ENCODE data around the gene GAA.
A peak's percentile ranks its signal among the peaks of the same experiment; 100 is the strongest.

DNA sequence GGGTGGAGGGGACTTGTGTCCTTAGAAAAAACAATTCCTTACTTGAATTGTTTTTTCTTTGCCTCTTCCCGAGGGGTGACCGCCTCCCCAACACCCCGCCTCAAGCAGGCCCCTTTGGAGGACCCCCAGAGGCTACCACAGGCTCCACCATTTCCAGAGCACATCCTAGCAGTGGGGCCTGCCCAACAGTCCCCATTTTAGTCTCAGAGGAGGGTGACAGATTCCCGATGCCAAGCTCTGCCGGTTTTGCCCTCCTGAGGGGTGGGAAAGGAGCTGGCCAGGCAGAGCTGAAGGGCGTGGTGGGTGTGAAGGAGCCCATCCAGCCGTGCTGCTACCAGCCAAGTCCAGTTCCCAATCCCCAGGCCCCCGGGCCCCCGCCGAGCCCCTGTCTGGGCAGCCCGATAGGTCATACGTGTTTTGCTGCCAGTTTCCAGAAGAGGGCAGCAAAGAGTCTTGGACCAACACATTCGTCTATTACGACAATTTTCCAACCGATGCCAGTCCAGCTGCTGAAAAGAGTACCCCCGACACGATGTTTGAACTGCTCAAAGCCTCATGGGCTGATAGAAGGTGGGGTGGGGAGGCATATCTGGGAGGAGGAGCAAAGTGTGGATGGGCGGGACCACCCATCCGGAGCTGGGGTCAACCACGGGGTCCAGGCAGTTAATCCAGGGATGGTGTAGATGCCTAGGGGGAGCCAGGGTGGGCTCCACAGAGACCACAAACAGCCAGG is 18.8 kb upstream of the GAA start:
- TF ChIP-seq, protein P1, sequence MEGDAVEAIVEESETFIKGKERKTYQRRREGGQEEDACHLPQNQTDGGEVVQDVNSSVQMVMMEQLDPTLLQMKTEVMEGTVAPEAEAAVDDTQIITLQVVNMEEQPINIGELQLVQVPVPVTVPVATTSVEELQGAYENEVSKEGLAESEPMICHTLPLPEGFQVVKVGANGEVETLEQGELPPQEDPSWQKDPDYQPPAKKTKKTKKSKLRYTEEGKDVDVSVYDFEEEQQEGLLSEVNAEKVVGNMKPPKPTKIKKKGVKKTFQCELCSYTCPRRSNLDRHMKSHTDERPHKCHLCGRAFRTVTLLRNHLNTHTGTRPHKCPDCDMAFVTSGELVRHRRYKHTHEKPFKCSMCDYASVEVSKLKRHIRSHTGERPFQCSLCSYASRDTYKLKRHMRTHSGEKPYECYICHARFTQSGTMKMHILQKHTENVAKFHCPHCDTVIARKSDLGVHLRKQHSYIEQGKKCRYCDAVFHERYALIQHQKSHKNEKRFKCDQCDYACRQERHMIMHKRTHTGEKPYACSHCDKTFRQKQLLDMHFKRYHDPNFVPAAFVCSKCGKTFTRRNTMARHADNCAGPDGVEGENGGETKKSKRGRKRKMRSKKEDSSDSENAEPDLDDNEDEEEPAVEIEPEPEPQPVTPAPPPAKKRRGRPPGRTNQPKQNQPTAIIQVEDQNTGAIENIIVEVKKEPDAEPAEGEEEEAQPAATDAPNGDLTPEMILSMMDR (conservative IDR thresholded peaks at IDR 0.05; ENCODE audit: low read depth, low read length): peak; percentile 88
- no peak for TF ChIP-seq EZH2 (IDR thresholded peaks at IDR 0.05; ENCODE audit: borderline replicate concordance, low read depth, low read length, poor library complexity, severe bottlenecking)

All from A673 (cell line).